ENCODE measurements around the gene SMC3. TPM values are rescaled to one million over a fixed set of nuclear protein-coding genes. Genes with fewer than 3 reads are reported as not detected.

Gene SMC3
- total RNA-seq (2014; rRNA removed; shearing (Covaris generic)) (72.3 and 72.8 TPM in 2 replicates), polyA plus RNA-seq (2016; fragmentation: Nextera tagmentation; extraction: Ambion mirVana) (237 and 320 TPM in 2 replicates)
- long read RNA-seq, partial matches to known transcripts: 125 of 127 reads
- long read RNA-seq, other reads (novel, unspliced or antisense): 2 of 127 reads

DNA sequence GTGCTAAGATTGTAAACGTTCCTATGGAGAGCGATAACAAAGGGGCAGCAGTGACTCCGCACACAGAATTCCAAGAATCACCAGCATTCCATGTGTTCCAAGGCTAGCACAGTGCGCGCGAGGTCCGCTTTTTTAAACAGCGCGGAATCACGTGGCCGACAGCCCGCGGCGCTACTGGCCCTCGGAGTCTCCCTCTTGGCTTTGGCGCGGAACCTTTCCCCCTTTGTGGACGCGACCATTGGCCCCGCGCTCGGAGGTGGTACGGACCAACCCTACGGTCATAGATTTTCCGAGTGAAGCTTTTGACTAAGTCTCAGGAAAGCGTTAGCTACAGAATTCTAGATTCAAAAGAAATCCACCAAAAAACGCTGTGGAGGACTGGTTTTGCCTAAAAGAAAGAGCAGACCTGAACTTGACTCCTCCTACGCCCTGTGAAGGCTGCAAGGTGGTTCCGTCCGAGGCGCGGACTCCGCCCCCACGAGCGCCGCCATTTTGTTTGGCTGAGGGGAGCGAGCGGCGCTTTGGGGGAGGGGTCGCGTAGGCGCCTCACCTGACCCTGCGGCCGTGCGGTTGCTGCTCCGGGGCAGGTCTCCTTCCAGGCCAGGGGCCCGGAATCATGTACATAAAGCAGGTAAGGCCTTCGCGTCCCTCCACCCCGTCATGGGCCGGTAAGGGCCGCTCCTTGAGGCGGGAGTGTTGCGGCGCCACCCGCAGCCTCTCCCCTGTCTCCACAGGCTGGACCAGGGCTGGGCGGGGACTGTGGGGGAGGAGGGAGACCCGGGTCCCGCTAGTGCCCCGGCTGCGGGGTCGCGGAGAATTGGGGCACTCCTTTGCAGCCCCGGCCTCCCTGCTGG lies at the start of gene SMC3:
SMC3 (plus strand) TSS at position 495 of the 854 bp plus-strand sequence; CDS start at position 617, 122 bp downstream.
- Histone ChIP-seq H3K9me2 (ENCODE audit: insufficient read depth) (no peaks in the 10 kb centered on the region), H2AFZ (peak within 1 kb of the TSS; percentile 61; the same call in 1 of the 2 replicates), H3K4me1 (ENCODE audit: insufficient read depth) (no peaks in the 10 kb centered on the region; the same call in 1 of the 2 replicates), H3K27me3 (ENCODE audit: insufficient read depth) (no peaks in the 10 kb centered on the region), H3K4me3 (peak within 1 kb of the TSS; percentile 89), H3K4me2 (peak within 1 kb of the TSS; percentile 72), H3K36me3 (ENCODE audit: insufficient read depth) (no peaks in the 10 kb centered on the region; the same call in 1 of the 2 replicates), H3K79me2 (replicated peaks; ENCODE audit: insufficient read depth) (peaks cover 47% of the 10 kb centered on the region), H3F3A (replicated peaks; ENCODE audit: low read depth) (no peaks in the 10 kb centered on the region), H3K27ac (ENCODE audit: low read depth) (peak within 1 kb of the TSS; percentile 97), H4K20me1 (replicated peaks; ENCODE audit: insufficient read depth) (peaks cover 26% of the 10 kb centered on the region)
- H3K4me3 Mint-ChIP-seq: peak within 1 kb of the TSS; percentile 95
- DNase-seq (ENCODE audit: low spot score) (peak; percentile 98), ATAC-seq (peak; percentile 86)
- no peaks in the 10 kb centered on the region for H3K9me3 Mint-ChIP-seq
- H3K27me3 Mint-ChIP-seq (ENCODE audit: insufficient read depth, low read depth, poor library complexity): peaks cover 5% of the 10 kb centered on the region
- H3K36me3 Mint-ChIP-seq (ENCODE audit: low read depth): peaks cover 9% of the 10 kb centered on the region
- peak within 1 kb of the TSS; percentile 100 for H3K27ac Mint-ChIP-seq
- TF ChIP-seq EZH2phosphoT487 (IDR thresholded peaks at IDR 0.05; ENCODE audit: unreplicated experiment) (no peak), POLR2AphosphoS5 (IDR thresholded peaks at IDR 0.05; ENCODE audit: low read depth) (peak; percentile 84), ZNF331 (CRISPR knock-in tag; IDR thresholded peaks at IDR 0.05; ENCODE audit: low read depth) (no peak)
- TF ChIP-seq, protein P1, sequence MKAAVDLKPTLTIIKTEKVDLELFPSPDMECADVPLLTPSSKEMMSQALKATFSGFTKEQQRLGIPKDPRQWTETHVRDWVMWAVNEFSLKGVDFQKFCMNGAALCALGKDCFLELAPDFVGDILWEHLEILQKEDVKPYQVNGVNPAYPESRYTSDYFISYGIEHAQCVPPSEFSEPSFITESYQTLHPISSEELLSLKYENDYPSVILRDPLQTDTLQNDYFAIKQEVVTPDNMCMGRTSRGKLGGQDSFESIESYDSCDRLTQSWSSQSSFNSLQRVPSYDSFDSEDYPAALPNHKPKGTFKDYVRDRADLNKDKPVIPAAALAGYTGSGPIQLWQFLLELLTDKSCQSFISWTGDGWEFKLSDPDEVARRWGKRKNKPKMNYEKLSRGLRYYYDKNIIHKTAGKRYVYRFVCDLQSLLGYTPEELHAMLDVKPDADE (IDR thresholded peaks at IDR 0.05): peak; percentile 37; the same call in 1 of the 2 replicates
- H3K4me1 Mint-ChIP-seq: peaks cover 10% of the 10 kb centered on the region; the same call in 2 of the 3 replicates

GRCh38 chr10:110522365-110522988 lies 45.0 kb upstream of the SMC3 start:
- H3K79me2 ChIP-seq (replicated peaks; ENCODE audit: insufficient read depth): no peaks in the 10 kb centered on the region
- no peaks in the 10 kb centered on the region for H3F3A ChIP-seq (replicated peaks; ENCODE audit: low read depth)
- H4K20me1 ChIP-seq (replicated peaks; ENCODE audit: insufficient read depth): no peaks in the 10 kb centered on the region
- H3K27ac ChIP-seq (ENCODE audit: low read depth): no peak overlapping the region
- Mint-ChIP-seq H3K4me1 (peaks cover 20% of the 10 kb centered on the region), H3K9me3 (no peaks in the 10 kb centered on the region), H3K4me3 (no peak overlapping the region), H3K27me3 (ENCODE audit: insufficient read depth, low read depth, poor library complexity) (peaks cover 5% of the 10 kb centered on the region), H3K36me3 (ENCODE audit: low read depth) (no peaks in the 10 kb centered on the region), H3K27ac (no peak overlapping the region)
- no peaks in the 10 kb centered on the region for H3K27me3 ChIP-seq (ENCODE audit: insufficient read depth)
- H2AFZ ChIP-seq: no peak overlapping the region
- ATAC-seq (no peak), DNase-seq (ENCODE audit: low spot score) (no peak)
- H3K4me2 ChIP-seq: no peak overlapping the region
- H3K4me3 ChIP-seq: no peak overlapping the region
- no peaks in the 10 kb centered on the region for H3K36me3 ChIP-seq (ENCODE audit: insufficient read depth)
- no peaks in the 10 kb centered on the region for H3K9me2 ChIP-seq (ENCODE audit: insufficient read depth)
- H3K4me1 ChIP-seq (ENCODE audit: insufficient read depth): peaks cover 13% of the 10 kb centered on the region
- no peak for TF ChIP-seq EZH2 (IDR thresholded peaks at IDR 0.05; ENCODE audit: low read depth, unreplicated experiment)
- no peak for TF ChIP-seq POLR2AphosphoS5 (IDR thresholded peaks at IDR 0.05; ENCODE audit: low read depth)
- TF ChIP-seq STAT1 (IDR thresholded peaks at IDR 0.05; ENCODE audit: unreplicated experiment): no peak
- TF ChIP-seq NANOG (IDR thresholded peaks at IDR 0.05; ENCODE audit: borderline replicate concordance): no peak
- TF ChIP-seq ZNF331 (CRISPR knock-in tag; IDR thresholded peaks at IDR 0.05; ENCODE audit: low read depth): no peak
- TF ChIP-seq, protein P2, sequence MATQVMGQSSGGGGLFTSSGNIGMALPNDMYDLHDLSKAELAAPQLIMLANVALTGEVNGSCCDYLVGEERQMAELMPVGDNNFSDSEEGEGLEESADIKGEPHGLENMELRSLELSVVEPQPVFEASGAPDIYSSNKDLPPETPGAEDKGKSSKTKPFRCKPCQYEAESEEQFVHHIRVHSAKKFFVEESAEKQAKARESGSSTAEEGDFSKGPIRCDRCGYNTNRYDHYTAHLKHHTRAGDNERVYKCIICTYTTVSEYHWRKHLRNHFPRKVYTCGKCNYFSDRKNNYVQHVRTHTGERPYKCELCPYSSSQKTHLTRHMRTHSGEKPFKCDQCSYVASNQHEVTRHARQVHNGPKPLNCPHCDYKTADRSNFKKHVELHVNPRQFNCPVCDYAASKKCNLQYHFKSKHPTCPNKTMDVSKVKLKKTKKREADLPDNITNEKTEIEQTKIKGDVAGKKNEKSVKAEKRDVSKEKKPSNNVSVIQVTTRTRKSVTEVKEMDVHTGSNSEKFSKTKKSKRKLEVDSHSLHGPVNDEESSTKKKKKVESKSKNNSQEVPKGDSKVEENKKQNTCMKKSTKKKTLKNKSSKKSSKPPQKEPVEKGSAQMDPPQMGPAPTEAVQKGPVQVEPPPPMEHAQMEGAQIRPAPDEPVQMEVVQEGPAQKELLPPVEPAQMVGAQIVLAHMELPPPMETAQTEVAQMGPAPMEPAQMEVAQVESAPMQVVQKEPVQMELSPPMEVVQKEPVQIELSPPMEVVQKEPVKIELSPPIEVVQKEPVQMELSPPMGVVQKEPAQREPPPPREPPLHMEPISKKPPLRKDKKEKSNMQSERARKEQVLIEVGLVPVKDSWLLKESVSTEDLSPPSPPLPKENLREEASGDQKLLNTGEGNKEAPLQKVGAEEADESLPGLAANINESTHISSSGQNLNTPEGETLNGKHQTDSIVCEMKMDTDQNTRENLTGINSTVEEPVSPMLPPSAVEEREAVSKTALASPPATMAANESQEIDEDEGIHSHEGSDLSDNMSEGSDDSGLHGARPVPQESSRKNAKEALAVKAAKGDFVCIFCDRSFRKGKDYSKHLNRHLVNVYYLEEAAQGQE (IDR thresholded peaks at IDR 0.05; ENCODE audit: unreplicated experiment): no peak
- TF ChIP-seq, protein P1 (IDR thresholded peaks at IDR 0.05): no peak

Measured in GM23338 (cell line).